ENCODE data around the gene C2.
"Not testable (repeated sequence)": the region's sequence is repeated elsewhere in the genome, so short reads cannot be mapped to it uniquely, and the experiment has no call there.

C2 gene

DNA sequence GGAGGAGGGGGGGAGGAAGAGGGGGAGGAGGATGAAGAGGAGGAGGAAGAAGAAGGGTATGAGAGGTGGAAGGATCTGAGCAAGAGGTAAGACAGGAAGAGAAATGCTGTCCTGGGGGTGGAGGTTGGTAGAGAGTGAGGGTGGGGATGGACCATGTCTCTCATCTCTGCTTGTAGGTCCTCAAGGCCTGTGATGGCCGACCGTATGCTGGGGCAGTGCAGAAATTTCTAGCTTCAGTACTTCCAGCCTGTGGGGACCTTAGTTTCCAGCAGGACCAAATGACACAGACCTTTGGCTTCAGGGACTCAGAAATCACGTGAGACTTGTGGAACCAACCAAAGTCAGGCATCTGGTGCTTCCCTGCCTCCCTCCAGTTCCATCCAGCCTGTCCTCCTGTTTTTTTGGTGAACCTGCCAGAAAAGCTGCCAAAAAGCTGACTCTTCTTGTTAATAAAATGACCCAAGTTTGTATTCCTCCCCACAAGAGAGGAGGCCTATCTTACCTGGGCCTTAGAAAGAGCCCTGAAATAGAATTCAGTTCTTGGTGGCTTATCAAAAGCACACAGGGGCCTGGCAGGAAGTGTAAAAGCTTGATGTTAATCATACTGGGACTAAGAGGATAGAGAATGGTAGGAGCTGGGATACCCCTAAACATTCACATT, 51.9 kb downstream of the C2 start:
- DNase-seq: no peak

GRCh38 chr6:31980195-31980876, 52.8 kb downstream of the C2 start:
- not testable (repeated sequence) for DNase-seq

- not testable (repeated sequence) for DNase-seq
Observed at GRCh38 chr6:31980998-31981397, 53.5 kb downstream of the C2 start.

- not testable (repeated sequence) for DNase-seq
Observed at GRCh38 chr6:31981744-31982143, 54.2 kb downstream of the C2 start, which contains the start of gene C4A. Gene C4A, plus strand, starts transcription at chr6:31982057. Its CDS starts 51 bp downstream, at chr6:31982108.

DNA sequence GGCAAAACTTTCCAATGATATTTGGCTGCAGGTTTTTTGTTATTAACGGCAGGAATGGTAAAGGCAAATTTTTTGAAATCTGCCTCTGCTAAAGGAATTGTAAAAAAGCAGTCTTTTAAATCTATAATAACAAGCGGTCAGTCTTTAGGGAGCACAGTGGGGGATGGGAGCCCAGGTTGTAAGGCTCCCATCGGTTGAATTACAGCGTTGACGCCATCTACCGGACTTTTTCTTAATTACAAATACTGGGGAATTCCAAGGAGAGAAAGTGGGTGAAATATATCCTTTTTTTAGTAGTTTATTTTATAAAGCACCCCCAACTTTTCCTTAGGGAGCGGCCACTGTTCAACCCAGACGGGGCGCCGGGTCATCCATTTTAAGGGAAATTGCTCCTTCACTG, 61.8 kb downstream of the C2 start:
- DNase-seq: not testable (repeated sequence)

- DNase-seq: not testable (repeated sequence)
Observed at GRCh38 chr6:31994421-31994820, 66.9 kb downstream of the C2 start.
